H1 (cell line): ENCODE data around the gene CYP4B1. TPM values are rescaled to one million over a fixed set of nuclear protein-coding genes. Genes with fewer than 3 reads are reported as not detected.

Experiments
- CTCF ChIA-PET: fragments of 300-600 bp; sonication (Branson Sonifier 250); formaldehyde crosslinking; loops from one replicate; lab custom pipeline; 2021; ENCODE audit not compliant: partially characterized antibody; lab: Charles Lee
- POLR2A ChIA-PET: fragments of 300-600 bp; sonication (Branson Sonifier 250); formaldehyde crosslinking; loops from one replicate; lab custom pipeline; 2021; ENCODE audit warnings: inconsistent platforms; ENCODE audit not compliant: partially characterized antibody; lab: Charles Lee
- DNase-seq, 2 experiments: peaks; one replicate each; pipeline versions ENCODE4 v3.0.0 to v3.0.0-alpha.2; 2010 to 2022; ENCODE audit warnings: low spot score in 2 of 2, low read depth in 1 of 2, mixed read lengths in 1 of 2
- FAIRE-seq: peaks from 2 replicates; lab custom pipeline; 2011; peaks lifted over from hg19 to GRCh38; lab: Jason Lieb, UNC
- H2AFZ ChIP-seq: 2 replicates; pipeline ENCODE4 v1.8.1; 2012; ENCODE audit warnings: low read length, inconsistent platforms
- H2AK5ac ChIP-seq: 2 replicates; pipeline ENCODE4 v1.6.1; 2013; ENCODE audit warnings: low read depth, low read length
- H2BK120ac ChIP-seq: replicated peaks from 2 replicates; pipeline ENCODE3; 2013; ENCODE audit warnings: low read depth, low read length, inconsistent platforms
- H2BK12ac ChIP-seq: 2 replicates; pipeline ENCODE4 v1.6.1; 2013; ENCODE audit warnings: low read depth, low read length
- H2BK15ac ChIP-seq: 2 replicates; pipeline ENCODE4 v1.6.1; 2013; ENCODE audit warnings: low read length
- H2BK20ac ChIP-seq: 2 replicates; pipeline ENCODE4 v1.6.1; 2013; ENCODE audit warnings: low read length
- H2BK5ac ChIP-seq: 2 replicates; pipeline ENCODE4 v1.6.1; 2013; ENCODE audit warnings: low read depth, low read length
- H3K14ac ChIP-seq: 2 replicates; pipeline ENCODE4 v1.6.1; 2013; ENCODE audit warnings: inconsistent platforms; ENCODE audit not compliant: insufficient read length
- H3K18ac ChIP-seq: 2 replicates; pipeline ENCODE4 v1.6.1; 2013; ENCODE audit warnings: low read length; ENCODE audit errors: extremely low read depth
- H3K23ac ChIP-seq: 2 replicates; pipeline ENCODE4 v1.6.1; 2013; ENCODE audit warnings: inconsistent platforms; ENCODE audit not compliant: insufficient read length
- H3K23me2 ChIP-seq: 2 replicates; pipeline ENCODE4 v1.6.1; 2013; ENCODE audit warnings: low read depth, low read length
- H3K27ac ChIP-seq: 2 replicates; pipeline ENCODE4 v1.6.1; 2011; ENCODE audit warnings: low read depth, low read length, inconsistent platforms
- H3K27me3 ChIP-seq, 4 experiments: replicated peaks in 1 of 4; 1 replicate in 1 of 4; 2 replicates in 3 of 4; pipeline versions ENCODE4 v1.6.1 to v1.8.1; 2011 to 2013; ENCODE audit warnings: low read length in 3 of 4, mild to moderate bottlenecking in 3 of 4, inconsistent platforms in 2 of 4, mixed read lengths in 2 of 4, moderate library complexity in 1 of 4; ENCODE audit not compliant: control insufficient read depth in 3 of 4, insufficient read depth in 3 of 4; ENCODE audit errors: extremely low read depth in 1 of 4
- H3K36me3 ChIP-seq, 4 experiments: 2 replicates each; pipeline versions ENCODE4 v1.6.1 to v1.8.1; 2011 to 2013; ENCODE audit warnings: mild to moderate bottlenecking in 4 of 4, low read length in 3 of 4, moderate library complexity in 2 of 4, control low read depth in 1 of 4, inconsistent platforms in 1 of 4; ENCODE audit not compliant: insufficient read depth in 4 of 4, control insufficient read depth in 2 of 4
- H3K4ac ChIP-seq: replicated peaks from 2 replicates; pipeline ENCODE3; 2013; ENCODE audit warnings: low read length, low read depth, mixed read lengths, inconsistent platforms; ENCODE audit not compliant: insufficient read length
- H3K4me1 ChIP-seq, 4 experiments: replicated peaks in 1 of 4; 1 replicate in 1 of 4; 2 replicates in 3 of 4; pipeline versions ENCODE4 v1.6.1 to v1.8.1; 2011 to 2013; ENCODE audit warnings: low read length in 3 of 4, inconsistent platforms in 2 of 4, mixed read lengths in 1 of 4; ENCODE audit not compliant: insufficient read depth in 4 of 4, control insufficient read depth in 3 of 4
- H3K4me2 ChIP-seq, 2 experiments: 2 replicates each; pipeline versions ENCODE4 v1.6.1 to v1.8.1; 2011 to 2013; ENCODE audit warnings: low read depth in 2 of 2, low read length in 2 of 2, control low read depth in 1 of 2, inconsistent platforms in 1 of 2, mild to moderate bottlenecking in 1 of 2; ENCODE audit not compliant: insufficient read depth in 1 of 2
- H3K4me3 ChIP-seq, 4 experiments: fragments of 200-600, 300-600 bp in 1 of 4; sonication (generic), shearing (Covaris generic), sonication (Bioruptor Twin) in 1 of 4; 2 replicates each; pipeline versions ENCODE4 v1.5.1 to v1.8.1; 2011 to 2016; ENCODE audit warnings: low read length in 4 of 4, low read depth in 3 of 4, control low read depth in 2 of 4, inconsistent platforms in 2 of 4, mild to moderate bottlenecking in 2 of 4, mixed read lengths in 1 of 4, moderate library complexity in 1 of 4; ENCODE audit not compliant: insufficient read depth in 2 of 4; ENCODE audit errors: extremely low read depth in 1 of 4
- H3K56ac ChIP-seq: replicated peaks from 2 replicates; pipeline ENCODE3; 2013; ENCODE audit warnings: low read depth, mild to moderate bottlenecking, mixed read lengths, low read length, inconsistent platforms; ENCODE audit not compliant: insufficient read length
- H3K79me1 ChIP-seq: 2 replicates; pipeline ENCODE4 v1.6.1; 2013; ENCODE audit warnings: low read depth, low read length, control low read depth
- H3K79me2 ChIP-seq, 2 experiments: 2 replicates each; pipeline versions ENCODE4 v1.6.1 to v1.8.1; 2012 to 2013; ENCODE audit warnings: low read length in 2 of 2, mild to moderate bottlenecking in 2 of 2, inconsistent platforms in 1 of 2; ENCODE audit not compliant: insufficient read depth in 2 of 2, control insufficient read depth in 1 of 2
- H3K9ac ChIP-seq, 4 experiments: replicated peaks in 1 of 4; 1 replicate in 1 of 4; 2 replicates in 3 of 4; pipeline versions ENCODE4 v1.6.1 to v1.8.1; 2011 to 2013; ENCODE audit warnings: low read depth in 3 of 4, low read length in 3 of 4, control low read depth in 2 of 4, mild to moderate bottlenecking in 2 of 4, moderate library complexity in 2 of 4, inconsistent platforms in 1 of 4; ENCODE audit errors: extremely low read depth in 1 of 4
- H3K9me3 ChIP-seq, 2 experiments: 2 replicates each; pipeline versions ENCODE4 v1.6.1 to v1.8.1; 2012 to 2013; ENCODE audit warnings: mild to moderate bottlenecking in 2 of 2, moderate library complexity in 2 of 2, control low read depth in 1 of 2, inconsistent platforms in 1 of 2, low read depth in 1 of 2, low read length in 1 of 2, mixed read lengths in 1 of 2; ENCODE audit not compliant: insufficient read depth in 2 of 2
- H4K20me1 ChIP-seq, 2 experiments: replicated peaks in 1 of 2; 2 replicates each; pipeline versions ENCODE3 to v1.8.1; 2011 to 2013; ENCODE audit warnings: inconsistent platforms in 2 of 2, low read length in 2 of 2, mild to moderate bottlenecking in 1 of 2; ENCODE audit not compliant: insufficient read depth in 2 of 2, control insufficient read depth in 1 of 2
- H4K5ac ChIP-seq: 2 replicates; pipeline ENCODE4 v1.6.1; 2013; ENCODE audit warnings: low read length, low read depth, mixed read lengths, inconsistent platforms; ENCODE audit not compliant: insufficient read length
- H4K8ac ChIP-seq: 2 replicates; pipeline ENCODE4 v1.8.0; 2013; ENCODE audit warnings: mild to moderate bottlenecking, moderate library complexity, low read length, inconsistent platforms; ENCODE audit not compliant: insufficient read depth; ENCODE audit errors: extremely low read depth
- H4K91ac ChIP-seq: replicated peaks from 2 replicates; pipeline ENCODE3; 2013; ENCODE audit warnings: low read length, mixed read lengths, inconsistent platforms; ENCODE audit not compliant: insufficient read length
- ATF3 ChIP-seq: IDR thresholded peaks from 2 replicates; pipeline ENCODE4 v1.6.1; 2011; ENCODE audit warnings: low read depth, mild to moderate bottlenecking, low read length; ENCODE audit not compliant: insufficient read depth
- BACH1 ChIP-seq: IDR thresholded peaks from 2 replicates; pipeline ENCODE4 v1.6.1; 2012; ENCODE audit warnings: low read length, improper control_type of control experiment
- BRCA1 ChIP-seq: IDR thresholded peaks from 2 replicates; pipeline ENCODE4 v1.6.1; 2012; ENCODE audit warnings: low read depth, low read length, improper control_type of control experiment
- CBX8 ChIP-seq: fragments of 300-800, 300-1000 bp; sonication (generic); IDR thresholded peaks from 2 replicates; pipeline ENCODE4 v1.7.1; 2016; ENCODE audit warnings: low read depth, low read length, borderline replicate concordance
- CTCF ChIP-seq, 3 experiments: IDR thresholded peaks; 1 replicate in 2 of 3; 2 replicates in 1 of 3; pipeline versions ENCODE4 v1.5.1 to v1.6.1; 2011; ENCODE audit warnings: low read length in 3 of 3, mild to moderate bottlenecking in 3 of 3, inconsistent platforms in 2 of 3, low read depth in 1 of 3, moderate library complexity in 1 of 3; ENCODE audit not compliant: insufficient read depth in 1 of 3; ENCODE audit errors: control extremely low read depth in 1 of 3
- GABPA ChIP-seq: IDR thresholded peaks from 2 replicates; pipeline ENCODE4 v1.6.1; 2011; ENCODE audit warnings: mild to moderate bottlenecking, low read length, moderate library complexity, borderline replicate concordance; ENCODE audit not compliant: insufficient read depth
- RBBP5 ChIP-seq: IDR thresholded peaks from 2 replicates; pipeline ENCODE4 v1.7.1; 2012; ENCODE audit warnings: low read depth, mild to moderate bottlenecking, inconsistent platforms, low read length, moderate library complexity, borderline replicate concordance
- SIRT6 ChIP-seq: IDR thresholded peaks from one replicate; pipeline ENCODE4 v1.7.1; 2012; ENCODE audit warnings: low read length, inconsistent platforms
- SP4 ChIP-seq: IDR thresholded peaks from 2 replicates; pipeline ENCODE4 v1.6.1; 2012; ENCODE audit warnings: low read length, inconsistent platforms
- SRF ChIP-seq: IDR thresholded peaks from 2 replicates; pipeline ENCODE4 v1.6.1; 2011; ENCODE audit warnings: mild to moderate bottlenecking, low read depth, low read length, moderate library complexity
- TEAD4 ChIP-seq: IDR thresholded peaks from 2 replicates; pipeline ENCODE4 v1.6.1; 2012; ENCODE audit warnings: low read depth, low read length, inconsistent platforms, mixed read lengths
- WGBS, 2 experiments: shearing (Covaris generic) in 1 of 2; methylation state at CpG; one replicate each; pipeline versions ENCODE4 v1.1.6 to v1.1.7; 2013 to 2015; ENCODE audit warnings: low lambda C conversion rate in 2 of 2, mixed read lengths in 2 of 2, inconsistent platforms in 1 of 2, low coverage in 1 of 2, missing lambda C conversion rate in 1 of 2; ENCODE audit not compliant: insufficient replicate concordance in 2 of 2, insufficient coverage in 1 of 2, insufficient read length in 1 of 2; ENCODE audit errors: extremely low coverage in 1 of 2, missing lambda C conversion rate in 1 of 2; 5-methylcytosine and 5-hydroxymethylcytosine counted together
- polyA plus RNA-seq, 7 experiments: library from polyadenylated mRNA; depleted of rRNA in 3 of 7; stranded (reverse) in 5 of 7; unstranded in 2 of 7; fragments of >200 nt in 5 of 7; fragments of 200-250 nt in 2 of 7; gene quantifications; 1 replicate in 5 of 7; 2 replicates in 1 of 7; 4 replicates in 1 of 7; pipeline versions ENCODE4 v1.2.1 to v1.2.3, GENCODE V29; 2011 to 2013; ENCODE audit warnings: missing spikeins in 2 of 7, mixed read lengths in 2 of 7
- total RNA-seq: library from RNA; stranded (reverse); fragmentation: NEBNext Ultra II Directional; extraction: Animal tissue kit (Norgen Biotek cat#: 25700); gene quantifications from 2 replicates; pipeline ENCODE4 v1.2.1, GENCODE V29; 2021

The CYP4B1 gene
- total and polyA plus RNA-seq, 2 of the 8 experiments (the other 6 are each of a cell fraction or from before 2014, with no cell fraction given) = 0.23 TPM; not detected in 1

GRCh38 chr1:46816930-46817329 lies 18.1 kb downstream of the CYP4B1 start:
- H3K4me1 ChIP-seq = no peaks in the 10 kb centered on the region
- no peak overlapping the region for H4K91ac ChIP-seq
- no peak overlapping the region for H2AK5ac ChIP-seq
- H3K27ac ChIP-seq = no peak overlapping the region
- DNase-seq (no peak), FAIRE-seq (no peak)
- no peak overlapping the region for H3K4me3 ChIP-seq
- no peak overlapping the region for H4K5ac ChIP-seq
- H4K20me1 ChIP-seq = no peaks in the 10 kb centered on the region
- no peak overlapping the region for H2BK5ac ChIP-seq
- H3K14ac ChIP-seq = no peak overlapping the region
- H3K9me3 ChIP-seq = no peaks in the 10 kb centered on the region
- no peak overlapping the region for H2BK15ac ChIP-seq
- no peak overlapping the region for H2BK20ac ChIP-seq
- H3K79me1 ChIP-seq = no peaks in the 10 kb centered on the region
- H3K36me3 ChIP-seq = no peaks in the 10 kb centered on the region
- no peak overlapping the region for H3K23ac ChIP-seq
- no peak overlapping the region for H3K4me2 ChIP-seq
- H2BK120ac ChIP-seq = no peak overlapping the region
- H3K56ac ChIP-seq = no peak overlapping the region
- ChIA-PET POLR2A (no interaction called here), CTCF (interaction anchor here (1.1 to 1.2 kb wide), 2 partner anchors 11 to 81 kb away, joined by 3 read pairs; no protein-coding TSS in a partner anchor)
- no peaks in the 10 kb centered on the region for H3K27me3 ChIP-seq
- no peak overlapping the region for H4K8ac ChIP-seq
- no peak overlapping the region for H2BK12ac ChIP-seq
- no peak overlapping the region for H3K9ac ChIP-seq
- H2AFZ ChIP-seq = no peak overlapping the region
- H3K4ac ChIP-seq = no peak overlapping the region
- no peak overlapping the region for H3K18ac ChIP-seq
- TF ChIP-seq CTCF (IDR thresholded peaks at IDR 0.05; ENCODE audit: control extremely low read depth in 1 of 3, insufficient read depth in 1 of 3, low read depth in 1 of 3, low read length in 3 of 3) (no peak), BACH1 (no peak), RBBP5 (no peak), SRF (no peak), SP4 (no peak), GABPA (no peak), TEAD4 (no peak), CBX8 (no peak), BRCA1 (no peak), SIRT6 (no peak), ATF3 (no peak)
- WGBS, 2 experiments = 90% methylated on average over 5 of the region's 5 CpGs; no CpG with 5 or more reads in 1 of the 2 experiments
- H3K79me2 ChIP-seq = no peaks in the 10 kb centered on the region
- H3K23me2 ChIP-seq = no peaks in the 10 kb centered on the region; the same call in 1 of the 2 replicates
